Erythroblast (primary cell): ENCODE measurements around the gene SEC14L6.

Experiments used
- DNase-seq, 2 experiments: peaks; one replicate each; lab custom pipeline; 2025; lab: John Stamatoyannopoulos, UW
- GATA1 ChIP-seq: IDR thresholded peaks from 2 replicates; pipeline ENCODE4 v1.6.1; 2011; ENCODE audit warnings: low read depth, mild to moderate bottlenecking, control low read depth, low read length, moderate library complexity
- POLR2A ChIP-seq: IDR thresholded peaks from 2 replicates; pipeline ENCODE4 v1.6.1; 2011; ENCODE audit warnings: mild to moderate bottlenecking, low read length

The SEC14L6 gene

GRCh38 chr22:30488121-30488520 lies 58.4 kb downstream of the SEC14L6 start:
- TF ChIP-seq POLR2A (no peak), GATA1 (no peak)
- DNase-seq: no peak

- TF ChIP-seq POLR2A (no peak), GATA1 (no peak)
- DNase-seq: no peak
These were observed 59.9 kb downstream of the SEC14L6 start for GRCh38 chr22:30486661-30487115.

- DNase-seq: no peak
These were observed 60.4 kb downstream of the SEC14L6 start for GRCh38 chr22:30486118-30486517.

GRCh38 chr22:30485362-30485988 lies 61.1 kb downstream of the SEC14L6 start:
- no peak for TF ChIP-seq GATA1
- peak; percentile 45 for TF ChIP-seq POLR2A
- DNase-seq: peak; percentile 84 to 89

More at GRCh38 chr22:30486118-30486517, 60.4 kb downstream of the SEC14L6 start:
- TF ChIP-seq POLR2A (no peak), GATA1 (no peak)

GRCh38 chr22:30483169-30483568 lies 63.4 kb downstream of the SEC14L6 start:
- no peak for TF ChIP-seq POLR2A
- no peak for DNase-seq

GRCh38 chr22:30481711-30482110 lies 64.8 kb downstream of the SEC14L6 start:
- DNase-seq: no peak
- TF ChIP-seq POLR2A (no peak), GATA1 (no peak)

GRCh38 chr22:30479981-30480380 lies 66.6 kb downstream of the SEC14L6 start:
- TF ChIP-seq GATA1: no peak
- TF ChIP-seq POLR2A: no peak
- peak; percentile 42 to 80 for DNase-seq

GRCh38 chr22:30474683-30475424 lies 71.7 kb downstream of the SEC14L6 start:
- TF ChIP-seq GATA1: no peak
- TF ChIP-seq POLR2A: no peak
- DNase-seq: peak in 1 of 2 experiments; percentile 20

GRCh38 chr22:30474121-30474520 lies 72.4 kb downstream of the SEC14L6 start:
- TF ChIP-seq POLR2A (no peak), GATA1 (no peak)
- DNase-seq: no peak

- TF ChIP-seq POLR2A (no peak), GATA1 (no peak)
- DNase-seq: no peak
These were observed 73.4 kb downstream of the SEC14L6 start for GRCh38 chr22:30472994-30473720.
